Activated T-helper 9 cell treated with anti-CD3 and anti-CD28 coated beads, Interleukin-2, amount 50 U/mL, for 16 hours (primary cell): ENCODE measurements around the gene ZMYND19.
"Not testable (repeated sequence)": the region's sequence is repeated elsewhere in the genome, so short reads cannot be mapped to it uniquely, and the experiment has no call there.

Experiments
- DNase-seq: peaks from one replicate; pipeline ENCODE4 v3.0.0-alpha.2; 2020; ENCODE audit warnings: low read depth

Gene ZMYND19

GRCh38 chr9:137556069-137556838 lies 34.1 kb downstream of the ZMYND19 start:
- no peak for DNase-seq

DNA sequence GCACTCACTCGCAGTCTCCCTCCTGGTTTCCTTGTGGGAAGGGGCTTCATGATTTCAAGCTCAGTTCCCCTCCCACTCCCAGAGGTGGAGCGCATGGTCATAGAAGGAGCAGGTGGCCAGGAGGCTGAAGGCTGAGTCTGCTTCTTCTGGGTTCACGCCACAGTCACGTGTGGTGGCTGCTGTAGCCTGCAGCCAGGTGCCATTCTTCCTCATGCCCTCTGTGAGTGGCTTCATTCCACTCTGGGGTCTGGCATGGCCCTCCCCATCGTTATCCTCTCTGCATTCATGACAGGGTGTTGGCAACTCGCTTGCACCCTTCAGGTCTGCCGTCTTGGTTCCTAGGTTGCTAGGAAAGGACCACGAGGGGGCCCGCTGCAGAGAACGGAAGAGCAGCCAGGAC lies 35.1 kb downstream of the ZMYND19 start:
- no peak for DNase-seq

DNA sequence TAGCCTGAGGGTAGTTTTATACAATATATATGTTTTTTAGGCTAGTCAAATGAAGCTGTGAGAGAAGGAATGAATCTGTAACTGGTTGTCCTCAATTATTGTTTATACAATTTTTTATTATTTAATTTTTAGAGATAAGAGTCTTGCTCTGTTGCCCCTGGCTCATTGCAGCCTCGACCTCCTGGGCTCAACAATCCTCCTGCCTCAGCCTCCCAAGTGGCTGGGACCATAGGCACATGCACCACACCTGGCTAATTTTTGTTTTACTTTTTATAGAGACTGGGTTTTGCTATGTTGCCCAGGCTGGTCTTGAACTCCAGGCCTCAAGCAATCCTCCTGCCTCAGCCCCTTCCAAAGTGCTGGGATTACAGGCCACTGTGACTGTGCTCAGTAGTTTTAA lies 36.0 kb downstream of the ZMYND19 start:
- no peak for DNase-seq

GRCh38 chr9:137553654-137554053 lies 36.7 kb downstream of the ZMYND19 start:
- DNase-seq: not testable (repeated sequence)

DNA sequence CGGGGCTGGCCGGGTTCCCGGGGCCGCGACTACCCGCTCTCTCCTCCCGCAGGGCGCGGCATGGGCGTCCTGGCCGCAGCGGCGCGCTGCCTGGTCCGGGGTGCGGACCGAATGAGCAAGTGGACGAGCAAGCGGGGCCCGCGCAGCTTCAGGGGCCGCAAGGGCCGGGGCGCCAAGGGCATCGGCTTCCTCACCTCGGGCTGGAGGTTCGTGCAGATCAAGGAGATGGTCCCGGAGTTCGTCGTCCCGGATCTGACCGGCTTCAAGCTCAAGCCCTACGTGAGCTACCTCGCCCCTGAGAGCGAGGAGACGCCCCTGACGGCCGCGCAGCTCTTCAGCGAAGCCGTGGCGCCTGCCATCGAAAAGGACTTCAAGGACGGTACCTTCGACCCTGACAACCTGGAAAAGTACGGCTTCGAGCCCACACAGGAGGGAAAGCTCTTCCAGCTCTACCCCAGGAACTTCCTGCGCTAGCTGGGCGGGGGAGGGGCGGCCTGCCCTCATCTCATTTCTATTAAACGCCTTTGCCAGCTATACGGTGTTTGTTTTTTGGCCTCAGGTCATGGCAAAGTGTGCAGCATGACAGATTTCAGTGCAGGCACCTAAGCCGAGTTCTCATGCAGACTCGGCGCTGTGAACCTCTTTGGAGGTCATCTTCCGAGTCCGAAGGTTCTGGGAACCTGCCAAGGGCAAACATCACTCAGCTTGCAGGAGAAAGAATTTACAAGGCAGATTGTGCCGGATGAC lies 38.1 kb downstream of the ZMYND19 start:
- DNase-seq: no peak

DNA sequence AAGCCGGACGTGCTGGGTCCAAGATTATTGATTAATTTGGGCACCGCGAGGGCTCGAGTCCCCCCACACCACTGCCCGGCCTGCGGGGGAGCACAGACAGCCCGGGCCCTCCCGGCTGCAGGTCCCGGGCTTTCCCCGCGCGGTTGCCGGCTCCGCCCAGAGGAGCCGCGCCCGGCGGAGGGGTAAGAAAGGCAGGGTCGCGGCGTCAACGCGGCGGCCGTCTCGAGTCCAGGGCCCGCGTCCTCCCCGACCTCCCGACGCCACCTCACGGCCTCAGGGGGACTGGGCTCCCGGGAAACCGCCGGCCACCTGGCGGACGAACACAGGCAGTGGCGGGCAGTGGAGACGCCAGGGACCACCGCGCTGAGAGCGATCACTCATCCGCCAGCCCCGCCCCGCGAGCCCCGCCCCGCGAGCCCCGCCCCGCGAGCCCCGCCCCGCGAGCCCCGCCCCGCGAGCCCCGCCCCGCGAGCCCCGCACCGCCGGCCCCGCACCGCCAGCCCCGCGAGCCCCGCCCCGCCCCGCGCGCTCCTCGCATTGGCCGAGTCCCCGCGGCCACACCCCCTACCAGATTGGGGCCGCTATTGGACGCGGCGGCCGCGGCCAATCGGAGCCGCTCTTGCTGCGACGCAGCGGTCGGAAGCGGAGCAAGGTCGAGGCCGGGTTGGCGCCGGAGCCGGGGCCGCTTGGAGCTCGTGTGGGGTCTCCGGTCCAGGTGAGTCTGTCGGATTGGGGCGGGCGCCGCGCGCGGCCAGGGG lies 38.9 kb downstream of the ZMYND19 start, which contains the start of gene MRPL41:
TSS of gene MRPL41 (plus strand) at position 616 of the 758 bp plus-strand sequence. CDS start 203 bp downstream, outside the sequence.
- DNase-seq: peak; percentile 83

GRCh38 chr9:137550958-137551263 lies 39.4 kb downstream of the ZMYND19 start:
- DNase-seq: not testable (repeated sequence)

DNA sequence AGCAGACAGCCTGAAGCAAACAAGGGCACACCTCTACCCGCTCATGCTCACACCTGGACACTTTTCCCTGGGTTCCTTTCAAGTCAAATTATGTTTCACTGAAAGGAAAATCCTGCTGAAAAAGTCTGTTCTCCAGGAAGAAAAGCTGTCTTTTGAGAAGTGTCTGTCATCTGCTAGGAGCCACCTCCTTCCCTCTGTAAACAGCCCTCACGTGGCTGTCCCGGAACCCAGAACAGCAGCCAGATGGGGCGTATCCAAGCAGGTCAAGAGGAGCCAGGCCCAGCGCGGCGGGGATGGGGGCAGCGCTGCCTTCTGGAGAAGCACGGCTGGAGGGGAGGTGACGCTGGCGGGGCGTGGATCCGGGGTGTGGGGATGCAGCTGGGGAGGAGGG lies 40.1 kb downstream of the ZMYND19 start, which contains the start of gene PNPLA7:
TSS of gene PNPLA7 (minus strand) at position 172 of the 391 bp plus-strand sequence. CDS start 205 bp downstream, outside the sequence.
- peak; percentile 35 for DNase-seq

GRCh38 chr9:137547687-137548543 lies 42.4 kb downstream of the ZMYND19 start:
- DNase-seq: no peak

DNA sequence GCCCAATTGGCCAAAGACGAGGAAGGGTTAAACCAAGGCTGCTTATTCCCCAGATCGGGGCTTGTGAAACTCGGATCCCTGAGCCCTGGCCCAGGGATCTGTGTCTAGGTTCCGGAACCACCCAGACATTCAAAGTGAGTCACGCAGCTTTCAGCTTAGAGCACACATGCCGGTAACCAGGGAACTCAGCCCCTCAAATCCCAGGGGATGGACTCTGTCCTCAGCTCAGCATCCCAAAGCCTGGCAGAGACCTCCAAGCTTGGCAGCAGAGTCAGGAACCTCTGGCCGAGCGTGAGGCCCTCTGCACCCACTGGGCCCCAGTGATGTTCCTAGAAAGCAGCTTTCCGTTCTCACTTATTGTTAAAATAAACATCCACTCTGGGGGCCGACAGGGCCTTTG lies 45.2 kb downstream of the ZMYND19 start:
- no peak for DNase-seq

GRCh38 chr9:137544176-137544760 lies 46.0 kb downstream of the ZMYND19 start:
- no peak for DNase-seq

GRCh38 chr9:137543237-137543963 lies 46.9 kb downstream of the ZMYND19 start:
- DNase-seq: no peak

- no peak for DNase-seq
Measured at GRCh38 chr9:137542486-137542885, 47.8 kb downstream of the ZMYND19 start.

DNA sequence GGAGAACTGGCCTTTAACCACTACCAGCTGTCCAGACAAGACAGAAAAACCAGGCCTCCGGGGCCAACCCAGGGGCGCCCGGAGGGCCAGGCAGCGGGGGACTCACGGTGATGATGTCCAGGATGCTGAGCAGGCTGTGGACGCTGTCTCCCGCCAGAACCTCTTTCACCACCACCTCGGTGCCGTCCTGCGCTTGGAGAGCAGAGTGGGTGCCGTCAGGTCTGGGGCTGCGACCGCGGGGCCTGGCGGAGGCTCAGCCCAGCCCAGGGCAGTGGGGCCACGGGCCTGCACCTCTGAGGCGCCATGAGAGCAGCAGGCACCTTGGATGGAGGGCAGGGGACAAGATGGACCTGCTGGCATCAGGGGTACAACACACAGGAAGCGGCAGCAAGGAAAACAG lies 49.8 kb downstream of the ZMYND19 start:
- DNase-seq: no peak

DNA sequence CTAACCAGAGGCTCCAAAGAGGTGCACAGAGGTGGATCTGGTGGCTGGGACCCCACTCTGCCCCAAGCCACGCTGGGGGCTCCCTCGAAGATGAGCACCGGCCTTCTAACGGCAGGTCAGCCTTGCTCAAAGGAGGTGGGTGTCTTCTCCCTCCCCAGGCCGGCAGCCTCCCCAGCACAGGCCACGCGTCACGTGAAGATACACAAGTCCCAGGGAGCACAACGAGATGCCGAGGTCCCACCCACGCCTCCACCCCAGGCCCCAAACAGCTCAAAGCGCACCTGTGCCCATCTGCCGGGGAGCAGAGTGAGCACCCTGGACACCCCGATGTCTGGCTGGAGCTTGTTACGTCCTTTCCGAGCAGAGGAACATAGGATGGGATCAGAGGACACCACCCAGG lies 52.3 kb downstream of the ZMYND19 start:
- DNase-seq: no peak

GRCh38 chr9:137536594-137537131 lies 53.6 kb downstream of the ZMYND19 start:
- DNase-seq: not testable (repeated sequence)

DNA sequence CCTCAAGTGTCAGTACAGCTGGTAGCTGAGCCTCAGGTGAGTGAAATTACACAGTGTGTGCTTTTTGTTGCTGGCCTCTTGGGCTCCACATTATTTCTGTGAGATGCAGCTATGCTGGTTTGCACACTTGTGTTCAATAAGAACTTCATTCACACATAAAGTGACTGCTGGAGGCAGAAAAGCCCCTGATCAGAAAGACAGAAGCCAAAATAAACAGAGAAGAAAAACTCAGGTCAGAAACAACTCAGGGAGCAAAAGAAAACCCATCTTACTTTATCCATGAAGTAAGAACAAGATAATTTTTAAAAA lies 55.2 kb downstream of the ZMYND19 start:
- no peak for DNase-seq

DNA sequence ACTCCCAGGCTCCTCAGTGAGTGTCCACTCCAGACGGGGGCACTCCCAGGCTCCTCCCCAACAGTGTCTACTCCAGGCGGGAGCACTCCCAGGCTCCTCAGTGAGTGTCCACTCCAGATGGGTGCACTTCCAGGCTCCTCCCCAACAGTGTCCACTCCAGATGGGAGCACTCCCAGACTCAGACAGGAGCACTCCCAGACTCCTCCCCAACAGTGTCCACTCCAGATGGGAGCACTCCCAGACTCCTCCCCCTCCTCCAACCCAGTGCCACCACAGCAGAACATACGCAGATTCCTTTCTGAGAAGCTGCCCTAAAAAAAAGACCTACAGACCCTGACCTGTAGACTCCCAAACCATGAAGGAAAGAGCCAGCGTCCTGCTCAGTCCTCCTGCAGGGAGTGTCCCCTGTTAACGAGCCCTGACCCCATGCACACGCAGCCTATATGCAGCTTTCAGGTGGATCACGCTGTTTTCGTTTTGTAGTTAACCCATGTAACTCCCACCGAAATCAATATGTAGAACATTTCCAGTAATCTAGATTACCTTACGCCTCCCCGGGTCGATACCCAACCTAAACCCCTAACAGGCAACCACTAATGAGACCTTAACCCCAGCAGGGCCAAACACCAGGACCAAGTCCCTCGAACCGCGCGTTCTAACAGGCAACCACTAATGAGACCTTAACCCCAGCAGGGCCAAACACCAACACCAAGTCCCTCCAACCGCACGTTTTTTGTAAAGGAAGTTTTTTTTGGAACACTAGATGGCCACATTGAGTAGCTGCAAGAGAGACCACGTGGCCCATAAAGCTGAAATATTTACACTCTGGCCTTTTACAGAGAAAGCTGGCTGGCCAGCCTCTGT lies 55.8 kb downstream of the ZMYND19 start:
- no peak for DNase-seq

- DNase-seq: not testable (repeated sequence)
Measured at GRCh38 chr9:137532891-137533468, 57.3 kb downstream of the ZMYND19 start.
